ENCODE data around the gene RBM4B. TPM values are rescaled to one million over a fixed set of nuclear protein-coding genes. Genes with fewer than 3 reads are reported as not detected.

The RBM4B gene
- total and polyA plus RNA-seq, 2 of the 4 experiments (the other 2 are of a cell fraction), result 23.1 to 26.7 TPM

DNA sequence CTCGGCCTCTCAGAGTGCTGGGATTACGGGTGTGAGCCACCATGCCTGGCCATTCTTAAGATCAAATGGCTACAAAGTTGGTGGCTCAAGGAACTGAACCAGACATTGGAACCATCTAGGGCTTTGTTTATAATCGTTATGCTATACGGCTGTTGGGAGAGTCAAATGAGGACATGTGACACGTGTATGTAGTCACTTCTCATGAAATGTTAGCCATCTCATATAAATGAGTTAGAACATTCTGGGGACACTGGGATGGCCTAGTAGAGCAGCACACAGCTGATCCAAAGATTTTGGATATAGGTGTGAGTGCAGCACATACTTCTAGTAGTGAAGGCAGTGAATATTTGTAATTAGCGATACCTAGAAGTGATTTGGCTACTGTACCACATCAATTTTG lies 45.8 kb downstream of the RBM4B start:
- dilution Hi-C loops (cut with HindIII; ENCODE audit: low sequenced_read_pairs, unreplicated experiment), result no loop called here
- no peak overlapping the region for H2BK20ac ChIP-seq (ENCODE audit: low read depth, low read length)
- no peak overlapping the region for H4K91ac ChIP-seq (ENCODE audit: insufficient read depth, low read depth, low read length)
- no peak overlapping the region for H2BK5ac ChIP-seq (ENCODE audit: low read depth, low read length, poor library complexity, severe bottlenecking)
- H3K9me1 ChIP-seq (ENCODE audit: insufficient read depth, low read length), result peaks cover 23% of the 10 kb centered on the region
- peaks cover 77% of the 10 kb centered on the region for H4K20me1 ChIP-seq (ENCODE audit: insufficient read depth, low read length)
- in situ Hi-C loops (cut with MboI; ENCODE audit: low sequenced_read_pairs), result no loop called here
- H3K9me3 ChIP-seq (ENCODE audit: control insufficient read depth, insufficient read depth, low read length), result no peaks in the 10 kb centered on the region
- TF ChIP-seq POLR2A (IDR thresholded peaks at IDR 0.05; ENCODE audit: low read depth, low read length) (no peak), CHD1 (IDR thresholded peaks at IDR 0.05; ENCODE audit: low read depth, low read length) (no peak), NFE2L2 (IDR thresholded peaks at IDR 0.05; ENCODE audit: low read depth, low read length) (no peak), MAZ (IDR thresholded peaks at IDR 0.05; ENCODE audit: borderline replicate concordance, low read depth, low read length) (no peak), SMC3 (IDR thresholded peaks at IDR 0.05; ENCODE audit: low read depth, low read length) (no peak), MAFK (IDR thresholded peaks at IDR 0.05; ENCODE audit: low read depth, low read length) (no peak), CEBPB (IDR thresholded peaks at IDR 0.05; ENCODE audit: low read depth, low read length) (no peak), FOS (IDR thresholded peaks at IDR 0.05; ENCODE audit: low read depth, low read length) (no peak), RCOR1 (IDR thresholded peaks at IDR 0.05; ENCODE audit: insufficient replicate concordance, low read length) (no peak), RAD21 (IDR thresholded peaks at IDR 0.05; ENCODE audit: low read length) (no peak), RFX5 (IDR thresholded peaks at IDR 0.05; ENCODE audit: low read depth, low read length) (no peak), MXI1 (IDR thresholded peaks at IDR 0.05; ENCODE audit: borderline replicate concordance, low read depth, low read length) (no peak), BHLHE40 (IDR thresholded peaks at IDR 0.05; ENCODE audit: low read depth, low read length) (no peak)
- TF ChIP-seq, protein P1, sequence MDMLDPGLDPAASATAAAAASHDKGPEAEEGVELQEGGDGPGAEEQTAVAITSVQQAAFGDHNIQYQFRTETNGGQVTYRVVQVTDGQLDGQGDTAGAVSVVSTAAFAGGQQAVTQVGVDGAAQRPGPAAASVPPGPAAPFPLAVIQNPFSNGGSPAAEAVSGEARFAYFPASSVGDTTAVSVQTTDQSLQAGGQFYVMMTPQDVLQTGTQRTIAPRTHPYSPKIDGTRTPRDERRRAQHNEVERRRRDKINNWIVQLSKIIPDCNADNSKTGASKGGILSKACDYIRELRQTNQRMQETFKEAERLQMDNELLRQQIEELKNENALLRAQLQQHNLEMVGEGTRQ (IDR thresholded peaks at IDR 0.05; ENCODE audit: low read depth, low read length), result no peak
- TF ChIP-seq, protein P2, sequence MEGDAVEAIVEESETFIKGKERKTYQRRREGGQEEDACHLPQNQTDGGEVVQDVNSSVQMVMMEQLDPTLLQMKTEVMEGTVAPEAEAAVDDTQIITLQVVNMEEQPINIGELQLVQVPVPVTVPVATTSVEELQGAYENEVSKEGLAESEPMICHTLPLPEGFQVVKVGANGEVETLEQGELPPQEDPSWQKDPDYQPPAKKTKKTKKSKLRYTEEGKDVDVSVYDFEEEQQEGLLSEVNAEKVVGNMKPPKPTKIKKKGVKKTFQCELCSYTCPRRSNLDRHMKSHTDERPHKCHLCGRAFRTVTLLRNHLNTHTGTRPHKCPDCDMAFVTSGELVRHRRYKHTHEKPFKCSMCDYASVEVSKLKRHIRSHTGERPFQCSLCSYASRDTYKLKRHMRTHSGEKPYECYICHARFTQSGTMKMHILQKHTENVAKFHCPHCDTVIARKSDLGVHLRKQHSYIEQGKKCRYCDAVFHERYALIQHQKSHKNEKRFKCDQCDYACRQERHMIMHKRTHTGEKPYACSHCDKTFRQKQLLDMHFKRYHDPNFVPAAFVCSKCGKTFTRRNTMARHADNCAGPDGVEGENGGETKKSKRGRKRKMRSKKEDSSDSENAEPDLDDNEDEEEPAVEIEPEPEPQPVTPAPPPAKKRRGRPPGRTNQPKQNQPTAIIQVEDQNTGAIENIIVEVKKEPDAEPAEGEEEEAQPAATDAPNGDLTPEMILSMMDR (conservative IDR thresholded peaks at IDR 0.05; ENCODE audit: low read depth, low read length), result no peak
- TF ChIP-seq, protein P3, sequence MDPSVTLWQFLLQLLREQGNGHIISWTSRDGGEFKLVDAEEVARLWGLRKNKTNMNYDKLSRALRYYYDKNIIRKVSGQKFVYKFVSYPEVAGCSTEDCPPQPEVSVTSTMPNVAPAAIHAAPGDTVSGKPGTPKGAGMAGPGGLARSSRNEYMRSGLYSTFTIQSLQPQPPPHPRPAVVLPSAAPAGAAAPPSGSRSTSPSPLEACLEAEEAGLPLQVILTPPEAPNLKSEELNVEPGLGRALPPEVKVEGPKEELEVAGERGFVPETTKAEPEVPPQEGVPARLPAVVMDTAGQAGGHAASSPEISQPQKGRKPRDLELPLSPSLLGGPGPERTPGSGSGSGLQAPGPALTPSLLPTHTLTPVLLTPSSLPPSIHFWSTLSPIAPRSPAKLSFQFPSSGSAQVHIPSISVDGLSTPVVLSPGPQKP (IDR thresholded peaks at IDR 0.05; ENCODE audit: borderline replicate concordance, low read depth, low read length), result no peak
- H3K9ac ChIP-seq (ENCODE audit: low read depth, low read length), result no peak overlapping the region
- CTCF ChIA-PET, result no interaction called here
- no peak overlapping the region for H3K4me3 ChIP-seq (ENCODE audit: insufficient read depth, low read depth, low read length)
- DNase-seq (no peak), ATAC-seq (ENCODE audit: low read depth) (no peak)
- H2AFZ ChIP-seq (replicated peaks; ENCODE audit: low read length, poor library complexity), result no peak overlapping the region
- H3K27ac ChIP-seq (ENCODE audit: insufficient read depth, low read length), result no peak overlapping the region
- intact Hi-C loops (cut with micrococcal nuclease), result no loop called here
- POLR2A ChIA-PET (ENCODE audit: unreplicated experiment), result no interaction called here
- 96% methylated on average over 4 of the region's 6 CpGs; no CpG with 5 or more reads in 1 of the 2 experiments for WGBS, 2 experiments (ENCODE audit: extremely low coverage in 2 of 2, insufficient read length in 1 of 2)
- H3K79me1 ChIP-seq (ENCODE audit: low read depth in 1 of 2, low read length in 2 of 2), result peaks cover 19 to 73% of the 10 kb centered on the region in 2 experiments
- H2BK15ac ChIP-seq (ENCODE audit: low read depth, low read length), result no peak overlapping the region
- no peaks in the 10 kb centered on the region for H3K4me1 ChIP-seq (ENCODE audit: control insufficient read depth, insufficient read depth, low read length)
- no peak overlapping the region for H3K4me2 ChIP-seq (ENCODE audit: low read depth, low read length)
- BruUV-seq (replicated peaks), result no TSS peak
- H2AK9ac ChIP-seq (replicated peaks; ENCODE audit: low read depth, low read length, poor library complexity), result no peak overlapping the region
- no peak overlapping the region for H3K14ac ChIP-seq (replicated peaks; ENCODE audit: low read depth, low read length)
- H3K27me3 ChIP-seq (ENCODE audit: control insufficient read depth, insufficient read depth, low read length), result no peaks in the 10 kb centered on the region
- H3K56ac ChIP-seq (ENCODE audit: extremely low read depth, insufficient read depth, low read length), result no peak overlapping the region
- H2BK120ac ChIP-seq (ENCODE audit: low read depth, low read length), result no peak overlapping the region
- H3K23ac ChIP-seq (ENCODE audit: low read depth, low read length), result no peak overlapping the region; the same call in 1 of the 2 replicates
- no peak overlapping the region for H4K8ac ChIP-seq (ENCODE audit: low read depth in 2 of 2, low read length in 2 of 2)
- H3K36me3 ChIP-seq (ENCODE audit: control insufficient read depth, insufficient read depth, low read length), result peaks cover 35% of the 10 kb centered on the region
- no peak overlapping the region for H3K4ac ChIP-seq (ENCODE audit: low read depth, low read length)
- H3K18ac ChIP-seq (ENCODE audit: low read depth, low read length), result no peak overlapping the region
- H2AK5ac ChIP-seq (ENCODE audit: low read depth, low read length), result no peak overlapping the region
- no peak overlapping the region for H4K5ac ChIP-seq (ENCODE audit: low read depth, low read length)
